Gastrocnemius medialis (tissue), 4 donors: Measurements from ENCODE around the gene PCDH9. TPM values are rescaled to one million over a fixed set of nuclear protein-coding genes. Genes with fewer than 3 reads are reported as not detected.

Experiments
- ATAC-seq, 2 donors: fragments of 150-250 bp; one replicate each; pipeline ENCODE4 v1.9.1; 2016
- DNase-seq, 2 donors: peaks; one replicate each; pipeline ENCODE4 v3.0.0-alpha.2; 2019
- H3K27ac ChIP-seq, 4 donors: fragments of 200-600 bp; sonication (generic); 1 replicate in 1 of 4; 2 replicates in 3 of 4; pipeline ENCODE4 v1.5.1; 2016 to 2018; ENCODE audit warnings: mild to moderate bottlenecking in 2 of 4, moderate library complexity in 1 of 4
- H3K27me3 ChIP-seq, 3 donors: fragments of 200-600 bp; sonication (generic) in 2 of 3; 1 replicate in 1 of 3; 2 replicates in 2 of 3; pipeline versions ENCODE4 v1.5.1 to v1.6.0; 2016 to 2019; ENCODE audit warnings: mild to moderate bottlenecking in 1 of 3, moderate library complexity in 1 of 3
- H3K36me3 ChIP-seq, 2 donors: fragments of 200-600 bp; sonication (generic) in 1 of 2; one replicate each; pipeline ENCODE4 v1.5.1; 2017 to 2018
- H3K4me1 ChIP-seq, 2 donors: fragments of 200-600 bp; sonication (generic) in 1 of 2; one replicate each; pipeline ENCODE4 v1.5.1; 2016 to 2017; ENCODE audit warnings: mild to moderate bottlenecking in 2 of 2
- H3K4me3 ChIP-seq, 4 donors: fragments of 200-600 bp; sonication (generic) in 3 of 4; 1 replicate in 1 of 4; 2 replicates in 3 of 4; pipeline ENCODE4 v1.5.1; 2016 to 2019; ENCODE audit warnings: mild to moderate bottlenecking in 2 of 4
- H3K9me3 ChIP-seq, 3 donors: fragments of 200-600 bp; sonication (generic) in 2 of 3; 1 replicate in 1 of 3; 2 replicates in 2 of 3; pipeline ENCODE4 v1.5.1; 2016 to 2019
- POLR2A ChIP-seq, 2 donors: fragments of 450-650 bp; IDR thresholded peaks; one replicate each; pipeline ENCODE4 v1.6.1; 2017; ENCODE audit warnings: antibody characterized with exemption in 2 of 2, mild to moderate bottlenecking in 2 of 2, moderate library complexity in 2 of 2
- in situ Hi-C, 4 donors: fragments of 200-750 bp; cut with MboI; loops; one replicate each; pipeline versions ENCODE4 v1.15.0 to v1.8.0; 2017; ENCODE audit warnings: low sequenced_read_pairs in 4 of 4
- intact Hi-C: fragments of 100-400 bp; cut with DNase I; formaldehyde crosslinking; loops from one replicate; pipeline ENCODE4 v1.15.1; 2023; ENCODE audit warnings: low total_unique reads
- total RNA-seq, 4 donors: library from RNA; depleted of rRNA; stranded (reverse); fragments of >200 nt; gene quantifications; one replicate each; pipeline versions ENCODE4 v1.1.0 to v1.2.3, GENCODE V29; 2016
- TF ChIP-seq, protein P1 (sequence below), 5 experiments: fragments of 450-650 bp in 3 of 5; fragments of 200-600 bp in 2 of 5; sonication (generic) in 2 of 5; IDR thresholded peaks in 4 of 5; conservative IDR thresholded peaks in 1 of 5; 1 replicate in 4 of 5; 2 replicates in 1 of 5; pipeline ENCODE4 v1.5.1; 2016 to 2019; ENCODE audit warnings: antibody characterized with exemption in 5 of 5, mild to moderate bottlenecking in 3 of 5, moderate library complexity in 3 of 5

The PCDH9 gene
- total RNA-seq, 4 donors from 2014 or later = 1.4 to 2.1 (median 1.9) TPM

GRCh38 chr13:66660468-66660813 lies 569.7 kb downstream of the PCDH9 start:
- no peak overlapping the region for H3K4me3 ChIP-seq
- in situ Hi-C loops = no loop called here
- H3K36me3 ChIP-seq = no peaks in the 10 kb centered on the region
- H3K4me1 ChIP-seq = peaks cover 6 to 27% of the 10 kb centered on the region in 2 donors
- peak overlapping the region in 1 of 4 donors; percentile 47 for H3K27ac ChIP-seq
- DNase-seq (no peak), ATAC-seq (no peak)
- H3K27me3 ChIP-seq = no peaks in the 10 kb centered on the region
- intact Hi-C loops = no loop called here
- H3K9me3 ChIP-seq = no peaks in the 10 kb centered on the region
- TF ChIP-seq, protein P1, sequence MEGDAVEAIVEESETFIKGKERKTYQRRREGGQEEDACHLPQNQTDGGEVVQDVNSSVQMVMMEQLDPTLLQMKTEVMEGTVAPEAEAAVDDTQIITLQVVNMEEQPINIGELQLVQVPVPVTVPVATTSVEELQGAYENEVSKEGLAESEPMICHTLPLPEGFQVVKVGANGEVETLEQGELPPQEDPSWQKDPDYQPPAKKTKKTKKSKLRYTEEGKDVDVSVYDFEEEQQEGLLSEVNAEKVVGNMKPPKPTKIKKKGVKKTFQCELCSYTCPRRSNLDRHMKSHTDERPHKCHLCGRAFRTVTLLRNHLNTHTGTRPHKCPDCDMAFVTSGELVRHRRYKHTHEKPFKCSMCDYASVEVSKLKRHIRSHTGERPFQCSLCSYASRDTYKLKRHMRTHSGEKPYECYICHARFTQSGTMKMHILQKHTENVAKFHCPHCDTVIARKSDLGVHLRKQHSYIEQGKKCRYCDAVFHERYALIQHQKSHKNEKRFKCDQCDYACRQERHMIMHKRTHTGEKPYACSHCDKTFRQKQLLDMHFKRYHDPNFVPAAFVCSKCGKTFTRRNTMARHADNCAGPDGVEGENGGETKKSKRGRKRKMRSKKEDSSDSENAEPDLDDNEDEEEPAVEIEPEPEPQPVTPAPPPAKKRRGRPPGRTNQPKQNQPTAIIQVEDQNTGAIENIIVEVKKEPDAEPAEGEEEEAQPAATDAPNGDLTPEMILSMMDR (IDR thresholded peaks at IDR 0.05 in 4 of 5, conservative IDR thresholded peaks at IDR 0.05 in 1 of 5) = no peak
- no peak for TF ChIP-seq POLR2A (IDR thresholded peaks at IDR 0.05)

DNA sequence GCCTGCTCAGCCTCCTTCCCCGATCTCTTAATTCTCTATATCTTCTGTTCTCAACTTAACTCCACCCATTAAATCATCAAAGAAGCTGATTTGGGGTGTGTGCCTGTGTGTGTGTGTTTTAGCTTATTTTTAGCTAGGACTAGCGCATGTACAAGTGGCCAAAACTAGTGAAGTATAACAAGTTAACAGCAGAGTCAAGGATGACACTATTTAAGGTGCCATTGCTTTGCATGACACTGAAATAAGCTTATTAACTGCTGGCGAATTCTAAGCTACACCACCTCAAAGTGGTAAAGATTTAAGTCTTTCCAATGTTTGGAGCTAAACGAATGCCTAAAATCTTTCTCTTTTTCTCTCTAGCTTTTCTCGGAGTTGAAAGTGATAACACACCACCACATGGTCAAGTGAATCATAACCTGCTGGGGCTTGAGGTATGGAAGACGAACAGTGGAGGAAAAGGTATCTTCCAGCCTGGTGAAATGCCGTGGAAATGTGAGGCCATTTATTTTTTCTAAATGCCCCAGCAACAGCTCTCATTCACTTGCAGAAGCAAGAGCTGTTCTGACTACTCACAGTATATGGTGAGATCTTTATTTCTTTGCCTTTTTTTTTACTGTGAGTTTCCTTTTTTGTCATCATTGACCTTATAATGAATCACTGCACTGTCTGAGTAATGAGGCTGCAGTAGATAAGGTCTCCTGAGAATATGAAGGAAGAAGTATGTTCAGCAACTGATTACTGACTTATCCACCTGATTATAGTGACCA lies 570.3 kb downstream of the PCDH9 start:
- intact Hi-C loops = no loop called here
- no peak overlapping the region for H3K4me3 ChIP-seq
- peak overlapping the region in 3 of 4 donors; percentile 38 to 47 (median 40) for H3K27ac ChIP-seq
- peaks cover 6 to 27% of the 10 kb centered on the region in 2 donors for H3K4me1 ChIP-seq
- no peaks in the 10 kb centered on the region for H3K27me3 ChIP-seq
- TF ChIP-seq, protein P1 (IDR thresholded peaks at IDR 0.05 in 4 of 5, conservative IDR thresholded peaks at IDR 0.05 in 1 of 5) = no peak
- no peak for TF ChIP-seq POLR2A (IDR thresholded peaks at IDR 0.05)
- H3K9me3 ChIP-seq = no peaks in the 10 kb centered on the region
- in situ Hi-C loops = no loop called here
- ATAC-seq (peak in 1 of 2 donors; percentile 46), DNase-seq (no peak)
- no peaks in the 10 kb centered on the region for H3K36me3 ChIP-seq

DNA sequence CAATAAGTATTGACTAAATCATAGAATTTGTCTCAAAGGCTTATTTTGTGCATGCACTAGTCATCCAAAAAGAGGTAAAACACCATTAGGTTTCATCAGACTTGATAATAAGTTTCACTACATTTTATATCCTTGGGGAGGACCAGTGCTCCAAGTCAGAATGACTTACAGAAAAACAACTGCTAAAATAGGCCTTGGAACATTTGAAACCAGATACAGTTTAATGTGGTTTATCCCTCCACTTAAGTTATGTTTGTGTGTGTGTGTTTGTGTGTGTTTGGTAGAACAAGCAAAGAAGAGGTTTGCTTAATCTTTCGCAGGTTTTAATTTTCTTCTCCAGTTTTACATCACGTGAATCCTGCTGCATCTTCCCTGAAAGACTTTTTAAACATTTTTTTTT lies 570.9 kb downstream of the PCDH9 start:
- H3K4me3 ChIP-seq = no peak overlapping the region
- ATAC-seq (peak in 1 of 2 donors; percentile 75), DNase-seq (no peak)
- peak overlapping the region in 3 of 4 donors; percentile 38 to 57 (median 47) for H3K27ac ChIP-seq
- H3K4me1 ChIP-seq = peaks cover 6 to 27% of the 10 kb centered on the region in 2 donors
- in situ Hi-C loops = no loop called here
- H3K9me3 ChIP-seq = no peaks in the 10 kb centered on the region
- intact Hi-C loops = no loop called here
- no peaks in the 10 kb centered on the region for H3K36me3 ChIP-seq
- TF ChIP-seq POLR2A (IDR thresholded peaks at IDR 0.05) = no peak
- TF ChIP-seq, protein P1 (IDR thresholded peaks at IDR 0.05 in 4 of 5, conservative IDR thresholded peaks at IDR 0.05 in 1 of 5) = no peak
- H3K27me3 ChIP-seq = no peaks in the 10 kb centered on the region

GRCh38 chr13:66657165-66657881 lies 572.8 kb downstream of the PCDH9 start:
- peak in 1 of 2 donors; percentile 15 for DNase-seq
- H3K27me3 ChIP-seq = no peaks in the 10 kb centered on the region
- H3K4me3 ChIP-seq = no peak overlapping the region
- peak; percentile 33 to 42 for ATAC-seq
- H3K9me3 ChIP-seq = no peaks in the 10 kb centered on the region
- no peak overlapping the region for H3K27ac ChIP-seq
- in situ Hi-C loops (no loop called here), intact Hi-C loops (no loop called here)
- H3K4me1 ChIP-seq = peaks cover 6 to 27% of the 10 kb centered on the region in 2 donors
- H3K36me3 ChIP-seq = no peaks in the 10 kb centered on the region
- TF ChIP-seq, protein P1 (IDR thresholded peaks at IDR 0.05 in 4 of 5, conservative IDR thresholded peaks at IDR 0.05 in 1 of 5) = no peak
- no peak for TF ChIP-seq POLR2A (IDR thresholded peaks at IDR 0.05)
